H1 (cell line): Measurements from ENCODE around the gene EXD3. TPM values are rescaled to one million over a fixed set of nuclear protein-coding genes. Genes with fewer than 3 reads are reported as not detected.

ENCODE experiments used
- CTCF ChIA-PET: fragments of 300-600 bp; sonication (Branson Sonifier 250); formaldehyde crosslinking; loops from one replicate; lab custom pipeline; 2021; ENCODE audit not compliant: partially characterized antibody; lab: Charles Lee
- POLR2A ChIA-PET: fragments of 300-600 bp; sonication (Branson Sonifier 250); formaldehyde crosslinking; loops from one replicate; lab custom pipeline; 2021; ENCODE audit warnings: inconsistent platforms; ENCODE audit not compliant: partially characterized antibody; lab: Charles Lee
- DNase-seq, 2 experiments: peaks; one replicate each; pipeline versions ENCODE4 v3.0.0 to v3.0.0-alpha.2; 2010 to 2022; ENCODE audit warnings: low spot score in 2 of 2, low read depth in 1 of 2, mixed read lengths in 1 of 2
- FAIRE-seq: peaks from 2 replicates; lab custom pipeline; 2011; peaks lifted over from hg19 to GRCh38; lab: Jason Lieb, UNC
- H2AFZ ChIP-seq: 2 replicates; pipeline ENCODE4 v1.8.1; 2012; ENCODE audit warnings: low read length, inconsistent platforms
- H2AK5ac ChIP-seq: 2 replicates; pipeline ENCODE4 v1.6.1; 2013; ENCODE audit warnings: low read depth, low read length
- H2BK120ac ChIP-seq: replicated peaks from 2 replicates; pipeline ENCODE3; 2013; ENCODE audit warnings: low read depth, low read length, inconsistent platforms
- H2BK12ac ChIP-seq: 2 replicates; pipeline ENCODE4 v1.6.1; 2013; ENCODE audit warnings: low read depth, low read length
- H2BK15ac ChIP-seq: 2 replicates; pipeline ENCODE4 v1.6.1; 2013; ENCODE audit warnings: low read length
- H2BK20ac ChIP-seq: 2 replicates; pipeline ENCODE4 v1.6.1; 2013; ENCODE audit warnings: low read length
- H2BK5ac ChIP-seq: 2 replicates; pipeline ENCODE4 v1.6.1; 2013; ENCODE audit warnings: low read depth, low read length
- H3K14ac ChIP-seq: 2 replicates; pipeline ENCODE4 v1.6.1; 2013; ENCODE audit warnings: inconsistent platforms; ENCODE audit not compliant: insufficient read length
- H3K18ac ChIP-seq: 2 replicates; pipeline ENCODE4 v1.6.1; 2013; ENCODE audit warnings: low read length; ENCODE audit errors: extremely low read depth
- H3K23ac ChIP-seq: 2 replicates; pipeline ENCODE4 v1.6.1; 2013; ENCODE audit warnings: inconsistent platforms; ENCODE audit not compliant: insufficient read length
- H3K23me2 ChIP-seq: 2 replicates; pipeline ENCODE4 v1.6.1; 2013; ENCODE audit warnings: low read depth, low read length
- H3K27ac ChIP-seq: 2 replicates; pipeline ENCODE4 v1.6.1; 2011; ENCODE audit warnings: low read depth, low read length, inconsistent platforms
- H3K27me3 ChIP-seq, 4 experiments: replicated peaks in 1 of 4; 1 replicate in 1 of 4; 2 replicates in 3 of 4; pipeline versions ENCODE4 v1.6.1 to v1.8.1; 2011 to 2013; ENCODE audit warnings: low read length in 3 of 4, mild to moderate bottlenecking in 3 of 4, inconsistent platforms in 2 of 4, mixed read lengths in 2 of 4, moderate library complexity in 1 of 4; ENCODE audit not compliant: control insufficient read depth in 3 of 4, insufficient read depth in 3 of 4; ENCODE audit errors: extremely low read depth in 1 of 4
- H3K36me3 ChIP-seq, 4 experiments: 2 replicates each; pipeline versions ENCODE4 v1.6.1 to v1.8.1; 2011 to 2013; ENCODE audit warnings: mild to moderate bottlenecking in 4 of 4, low read length in 3 of 4, moderate library complexity in 2 of 4, control low read depth in 1 of 4, inconsistent platforms in 1 of 4; ENCODE audit not compliant: insufficient read depth in 4 of 4, control insufficient read depth in 2 of 4
- H3K4ac ChIP-seq: replicated peaks from 2 replicates; pipeline ENCODE3; 2013; ENCODE audit warnings: low read length, low read depth, mixed read lengths, inconsistent platforms; ENCODE audit not compliant: insufficient read length
- H3K4me1 ChIP-seq, 4 experiments: replicated peaks in 1 of 4; 1 replicate in 1 of 4; 2 replicates in 3 of 4; pipeline versions ENCODE4 v1.6.1 to v1.8.1; 2011 to 2013; ENCODE audit warnings: low read length in 3 of 4, inconsistent platforms in 2 of 4, mixed read lengths in 1 of 4; ENCODE audit not compliant: insufficient read depth in 4 of 4, control insufficient read depth in 3 of 4
- H3K4me2 ChIP-seq, 2 experiments: 2 replicates each; pipeline versions ENCODE4 v1.6.1 to v1.8.1; 2011 to 2013; ENCODE audit warnings: low read depth in 2 of 2, low read length in 2 of 2, control low read depth in 1 of 2, inconsistent platforms in 1 of 2, mild to moderate bottlenecking in 1 of 2; ENCODE audit not compliant: insufficient read depth in 1 of 2
- H3K4me3 ChIP-seq, 4 experiments: fragments of 200-600, 300-600 bp in 1 of 4; sonication (generic), shearing (Covaris generic), sonication (Bioruptor Twin) in 1 of 4; 2 replicates each; pipeline versions ENCODE4 v1.5.1 to v1.8.1; 2011 to 2016; ENCODE audit warnings: low read length in 4 of 4, low read depth in 3 of 4, control low read depth in 2 of 4, inconsistent platforms in 2 of 4, mild to moderate bottlenecking in 2 of 4, mixed read lengths in 1 of 4, moderate library complexity in 1 of 4; ENCODE audit not compliant: insufficient read depth in 2 of 4; ENCODE audit errors: extremely low read depth in 1 of 4
- H3K56ac ChIP-seq: replicated peaks from 2 replicates; pipeline ENCODE3; 2013; ENCODE audit warnings: low read depth, mild to moderate bottlenecking, mixed read lengths, low read length, inconsistent platforms; ENCODE audit not compliant: insufficient read length
- H3K79me1 ChIP-seq: 2 replicates; pipeline ENCODE4 v1.6.1; 2013; ENCODE audit warnings: low read depth, low read length, control low read depth
- H3K79me2 ChIP-seq, 2 experiments: 2 replicates each; pipeline versions ENCODE4 v1.6.1 to v1.8.1; 2012 to 2013; ENCODE audit warnings: low read length in 2 of 2, mild to moderate bottlenecking in 2 of 2, inconsistent platforms in 1 of 2; ENCODE audit not compliant: insufficient read depth in 2 of 2, control insufficient read depth in 1 of 2
- H3K9ac ChIP-seq, 4 experiments: replicated peaks in 1 of 4; 1 replicate in 1 of 4; 2 replicates in 3 of 4; pipeline versions ENCODE4 v1.6.1 to v1.8.1; 2011 to 2013; ENCODE audit warnings: low read depth in 3 of 4, low read length in 3 of 4, control low read depth in 2 of 4, mild to moderate bottlenecking in 2 of 4, moderate library complexity in 2 of 4, inconsistent platforms in 1 of 4; ENCODE audit errors: extremely low read depth in 1 of 4
- H3K9me3 ChIP-seq, 2 experiments: 2 replicates each; pipeline versions ENCODE4 v1.6.1 to v1.8.1; 2012 to 2013; ENCODE audit warnings: mild to moderate bottlenecking in 2 of 2, moderate library complexity in 2 of 2, control low read depth in 1 of 2, inconsistent platforms in 1 of 2, low read depth in 1 of 2, low read length in 1 of 2, mixed read lengths in 1 of 2; ENCODE audit not compliant: insufficient read depth in 2 of 2
- H4K20me1 ChIP-seq, 2 experiments: replicated peaks in 1 of 2; 2 replicates each; pipeline versions ENCODE3 to v1.8.1; 2011 to 2013; ENCODE audit warnings: inconsistent platforms in 2 of 2, low read length in 2 of 2, mild to moderate bottlenecking in 1 of 2; ENCODE audit not compliant: insufficient read depth in 2 of 2, control insufficient read depth in 1 of 2
- H4K5ac ChIP-seq: 2 replicates; pipeline ENCODE4 v1.6.1; 2013; ENCODE audit warnings: low read length, low read depth, mixed read lengths, inconsistent platforms; ENCODE audit not compliant: insufficient read length
- H4K8ac ChIP-seq: 2 replicates; pipeline ENCODE4 v1.8.0; 2013; ENCODE audit warnings: mild to moderate bottlenecking, moderate library complexity, low read length, inconsistent platforms; ENCODE audit not compliant: insufficient read depth; ENCODE audit errors: extremely low read depth
- H4K91ac ChIP-seq: replicated peaks from 2 replicates; pipeline ENCODE3; 2013; ENCODE audit warnings: low read length, mixed read lengths, inconsistent platforms; ENCODE audit not compliant: insufficient read length
- BACH1 ChIP-seq: IDR thresholded peaks from 2 replicates; pipeline ENCODE4 v1.6.1; 2012; ENCODE audit warnings: low read length, improper control_type of control experiment
- BRCA1 ChIP-seq: IDR thresholded peaks from 2 replicates; pipeline ENCODE4 v1.6.1; 2012; ENCODE audit warnings: low read depth, low read length, improper control_type of control experiment
- CEBPB ChIP-seq: IDR thresholded peaks from 2 replicates; pipeline ENCODE4 v1.6.1; 2012; ENCODE audit warnings: low read depth, low read length
- CREB1 ChIP-seq: IDR thresholded peaks from 2 replicates; pipeline ENCODE4 v1.6.1; 2012; ENCODE audit warnings: inconsistent platforms
- GABPA ChIP-seq: IDR thresholded peaks from 2 replicates; pipeline ENCODE4 v1.6.1; 2011; ENCODE audit warnings: mild to moderate bottlenecking, low read length, moderate library complexity, borderline replicate concordance; ENCODE audit not compliant: insufficient read depth
- HDAC2 ChIP-seq, 2 experiments: fragments of 300-600 bp in 1 of 2; sonication (generic) in 1 of 2; IDR thresholded peaks; 2 replicates each; pipeline ENCODE4 v1.6.1; 2011 to 2012; ENCODE audit warnings: low read depth in 2 of 2, low read length in 2 of 2, mild to moderate bottlenecking in 2 of 2, moderate library complexity in 2 of 2, borderline replicate concordance in 1 of 2, inconsistent platforms in 1 of 2
- RXRA ChIP-seq: IDR thresholded peaks from 2 replicates; pipeline ENCODE4 v1.6.1; 2011; ENCODE audit warnings: low read depth, mild to moderate bottlenecking, low read length, moderate library complexity; ENCODE audit not compliant: insufficient read depth
- SIRT6 ChIP-seq: IDR thresholded peaks from one replicate; pipeline ENCODE4 v1.7.1; 2012; ENCODE audit warnings: low read length, inconsistent platforms
- SRF ChIP-seq: IDR thresholded peaks from 2 replicates; pipeline ENCODE4 v1.6.1; 2011; ENCODE audit warnings: mild to moderate bottlenecking, low read depth, low read length, moderate library complexity
- TAF7 ChIP-seq: optimal IDR thresholded peaks from 2 replicates; pipeline ENCODE3; 2011; ENCODE audit warnings: low read depth, mild to moderate bottlenecking, inconsistent platforms, low read length, moderate library complexity, borderline replicate concordance
- ZNF274 ChIP-seq: IDR thresholded peaks from 2 replicates; pipeline ENCODE4 v1.7.0; 2012; ENCODE audit warnings: low read length, borderline replicate concordance; ENCODE audit errors: extremely low read depth
- WGBS, 2 experiments: shearing (Covaris generic) in 1 of 2; methylation state at CpG; one replicate each; pipeline versions ENCODE4 v1.1.6 to v1.1.7; 2013 to 2015; ENCODE audit warnings: low lambda C conversion rate in 2 of 2, mixed read lengths in 2 of 2, inconsistent platforms in 1 of 2, low coverage in 1 of 2, missing lambda C conversion rate in 1 of 2; ENCODE audit not compliant: insufficient replicate concordance in 2 of 2, insufficient coverage in 1 of 2, insufficient read length in 1 of 2; ENCODE audit errors: extremely low coverage in 1 of 2, missing lambda C conversion rate in 1 of 2; 5-methylcytosine and 5-hydroxymethylcytosine counted together
- polyA plus RNA-seq, 7 experiments: library from polyadenylated mRNA; depleted of rRNA in 3 of 7; stranded (reverse) in 5 of 7; unstranded in 2 of 7; fragments of >200 nt in 5 of 7; fragments of 200-250 nt in 2 of 7; gene quantifications; 1 replicate in 5 of 7; 2 replicates in 1 of 7; 4 replicates in 1 of 7; pipeline versions ENCODE4 v1.2.1 to v1.2.3, GENCODE V29; 2011 to 2013; ENCODE audit warnings: missing spikeins in 2 of 7, mixed read lengths in 2 of 7
- total RNA-seq: library from RNA; stranded (reverse); fragmentation: NEBNext Ultra II Directional; extraction: Animal tissue kit (Norgen Biotek cat#: 25700); gene quantifications from 2 replicates; pipeline ENCODE4 v1.2.1, GENCODE V29; 2021
- TF ChIP-seq, protein P1 (sequence below): IDR thresholded peaks from 2 replicates; pipeline ENCODE4 v1.6.1; 2011; ENCODE audit warnings: low read length, improper control_type of control experiment

EXD3 gene
- total and polyA plus RNA-seq, 2 of the 8 experiments (the other 6 are each of a cell fraction or from before 2014, with no cell fraction given), result 7.2 to 9.4 TPM

DNA sequence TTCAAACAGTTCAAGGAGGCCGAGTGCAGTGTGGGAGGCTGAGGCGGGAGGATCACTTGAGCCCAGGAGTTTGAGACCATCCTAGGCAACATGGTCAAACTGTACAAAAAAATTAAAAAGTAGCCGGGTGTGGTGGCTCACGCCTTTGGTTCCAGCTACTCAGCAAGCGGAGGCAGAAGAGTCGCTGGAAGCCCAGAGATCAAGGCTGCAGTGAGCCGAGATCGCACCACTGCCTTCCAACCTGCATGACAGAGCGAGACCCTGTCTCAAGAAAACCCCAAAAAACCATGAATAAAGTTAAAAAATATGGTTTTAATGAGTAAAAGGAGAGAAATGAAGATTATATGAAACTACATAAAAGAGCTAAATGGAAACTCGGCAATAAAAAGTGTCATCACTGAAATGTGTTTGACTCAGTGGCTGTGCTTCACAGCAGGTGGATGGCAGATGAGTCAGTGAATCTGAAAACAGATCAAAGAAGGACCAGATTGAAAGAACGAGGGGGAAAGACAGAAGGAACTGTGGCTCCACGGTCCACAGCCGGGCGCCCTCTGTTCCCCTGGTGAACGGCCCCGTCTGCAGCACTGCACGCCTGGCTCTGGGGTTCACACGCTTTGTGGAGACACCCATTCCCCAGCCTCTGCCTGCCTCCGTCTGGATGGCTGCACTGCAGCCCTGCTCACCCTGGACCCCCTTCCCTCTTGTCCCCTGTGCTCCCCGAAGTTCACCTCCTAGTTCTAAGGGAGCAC is 25.1 kb downstream of the EXD3 start:
- ChIA-PET CTCF (interaction anchor here (0.6 kb wide), 1 partner anchor 111 kb away, joined by 5 read pairs; no protein-coding TSS in a partner anchor), POLR2A (interaction anchor here (0.6 kb wide), 2 partner anchors 96 to 310 kb away, joined by 3 read pairs; no protein-coding TSS in a partner anchor)
- no peak overlapping the region for H3K4me3 ChIP-seq
- no peak for DNase-seq
- no peak overlapping the region for H4K8ac ChIP-seq
- H3K4me2 ChIP-seq, result no peak overlapping the region
- H3K23me2 ChIP-seq, result no peaks in the 10 kb centered on the region
- H3K79me2 ChIP-seq, result no peaks in the 10 kb centered on the region
- no peak overlapping the region for H2AFZ ChIP-seq
- H3K79me1 ChIP-seq, result no peaks in the 10 kb centered on the region
- FAIRE-seq, result no peak
- H2BK5ac ChIP-seq, result no peak overlapping the region; the same call in 1 of the 2 replicates
- no peak overlapping the region for H2BK20ac ChIP-seq
- no peak overlapping the region for H2AK5ac ChIP-seq
- no peak overlapping the region for H2BK12ac ChIP-seq
- H3K4me1 ChIP-seq, result no peaks in the 10 kb centered on the region
- no peaks in the 10 kb centered on the region for H3K36me3 ChIP-seq
- no peak overlapping the region for H3K27ac ChIP-seq
- no peak overlapping the region for H3K18ac ChIP-seq
- peaks cover 0 to 6% of the 10 kb centered on the region in 2 experiments for H4K20me1 ChIP-seq
- H4K5ac ChIP-seq, result no peak overlapping the region
- H3K14ac ChIP-seq, result no peak overlapping the region
- no peak overlapping the region for H3K56ac ChIP-seq
- H3K27me3 ChIP-seq, result no peaks in the 10 kb centered on the region
- H2BK15ac ChIP-seq, result no peak overlapping the region
- 91% methylated on average over 17 of the region's 20 CpGs; no CpG with 5 or more reads in 1 of the 2 experiments for WGBS, 2 experiments
- no peak overlapping the region for H4K91ac ChIP-seq
- no peak overlapping the region for H3K23ac ChIP-seq
- H3K9ac ChIP-seq, result no peak overlapping the region
- no peak overlapping the region for H2BK120ac ChIP-seq
- H3K4ac ChIP-seq, result no peak overlapping the region
- H3K9me3 ChIP-seq, result no peaks in the 10 kb centered on the region; a peak in 1 of 4 replicates
- no peak for TF ChIP-seq RXRA
- TF ChIP-seq TAF7, result no peak
- no peak for TF ChIP-seq HDAC2 (IDR thresholded peaks at IDR 0.05; ENCODE audit: borderline replicate concordance in 1 of 2, low read depth in 2 of 2, low read length in 2 of 2)
- TF ChIP-seq GABPA, result no peak
- TF ChIP-seq BACH1, result no peak
- TF ChIP-seq, protein P1, sequence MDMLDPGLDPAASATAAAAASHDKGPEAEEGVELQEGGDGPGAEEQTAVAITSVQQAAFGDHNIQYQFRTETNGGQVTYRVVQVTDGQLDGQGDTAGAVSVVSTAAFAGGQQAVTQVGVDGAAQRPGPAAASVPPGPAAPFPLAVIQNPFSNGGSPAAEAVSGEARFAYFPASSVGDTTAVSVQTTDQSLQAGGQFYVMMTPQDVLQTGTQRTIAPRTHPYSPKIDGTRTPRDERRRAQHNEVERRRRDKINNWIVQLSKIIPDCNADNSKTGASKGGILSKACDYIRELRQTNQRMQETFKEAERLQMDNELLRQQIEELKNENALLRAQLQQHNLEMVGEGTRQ, result no peak
- no peak for TF ChIP-seq CREB1
- no peak for TF ChIP-seq ZNF274
- TF ChIP-seq SRF, result no peak
- TF ChIP-seq SIRT6, result no peak
- TF ChIP-seq CEBPB, result no peak
- TF ChIP-seq BRCA1, result no peak
